GM13977 (cell line): Measurements from ENCODE around the gene RHO.
"Not testable (repeated sequence)": the region's sequence is repeated elsewhere in the genome, so short reads cannot be mapped to it uniquely, and the experiment has no call there.

ENCODE experiments used
- DNase-seq: peaks from one replicate; pipeline ENCODE4 v3.0.0; 2012; ENCODE audit warnings: low spot score
- CTCF ChIP-seq: IDR thresholded peaks from 2 replicates; pipeline ENCODE4 v1.5.1; 2012; ENCODE audit warnings: mild to moderate bottlenecking, control low read depth; ENCODE audit not compliant: insufficient read depth; ENCODE audit errors: extremely low read depth, missing control alignments
- in situ Hi-C: fragments of 300-500 bp; cut with MboI; formaldehyde crosslinking; loops from one replicate; pipeline ENCODE4 v1.12.0; 2022; ENCODE audit warnings: low sequenced_read_pairs, low pct_unique_long_range_greater_than_20kb, mixed read lengths, inconsistent platforms; ENCODE audit not compliant: unreplicated experiment

Gene RHO

GRCh38 chr3:129513705-129514104, 14.7 kb upstream of the RHO start:
- DNase-seq, result no peak
- TF ChIP-seq CTCF, result no peak
- in situ Hi-C loops, result no loop called here

- no peak for TF ChIP-seq CTCF
- DNase-seq, result no peak
- in situ Hi-C loops, result no loop called here
Measured at GRCh38 chr3:129514110-129514509, 14.3 kb upstream of the RHO start.

GRCh38 chr3:129514563-129514962, 13.9 kb upstream of the RHO start:
- no peak for TF ChIP-seq CTCF
- in situ Hi-C loops, result no loop called here
- DNase-seq, result no peak

GRCh38 chr3:129515108-129515820, 13.2 kb upstream of the RHO start:
- DNase-seq, in situ Hi-C loops: not testable (repeated sequence)

- DNase-seq, in situ Hi-C loops: not testable (repeated sequence)
Measured at GRCh38 chr3:129515821-129516432, 12.5 kb upstream of the RHO start.

- no peak for TF ChIP-seq CTCF
- in situ Hi-C loops, result no loop called here
- DNase-seq, result no peak
Measured at GRCh38 chr3:129517516-129517915, 10.9 kb upstream of the RHO start.

- DNase-seq, result no peak
- TF ChIP-seq CTCF, result no peak
- in situ Hi-C loops, result no loop called here
Measured at GRCh38 chr3:129518038-129518561, 10.3 kb upstream of the RHO start.

GRCh38 chr3:129518581-129518980, 9.9 kb upstream of the RHO start:
- TF ChIP-seq CTCF, result no peak
- no peak for DNase-seq
- in situ Hi-C loops, result no loop called here
